LNCaP clone FGC (cell line): Measurements from ENCODE around the gene GJA3.

Experiments used
- DNase-seq: peaks from one replicate; pipeline ENCODE4 v3.0.0-alpha.2; 2011; ENCODE audit warnings: low read depth
- H3K4me3 ChIP-seq: 2 replicates; pipeline ENCODE4 v1.5.1; 2011; ENCODE audit warnings: mild to moderate bottlenecking, low read depth, low read length, control low read depth
- TF ChIP-seq, protein P1 (sequence below): IDR thresholded peaks from 2 replicates; pipeline ENCODE4 v1.5.1; 2012; ENCODE audit warnings: mild to moderate bottlenecking; ENCODE audit not compliant: control insufficient read depth, insufficient read depth; ENCODE audit errors: extremely low read depth

The GJA3 gene

DNA sequence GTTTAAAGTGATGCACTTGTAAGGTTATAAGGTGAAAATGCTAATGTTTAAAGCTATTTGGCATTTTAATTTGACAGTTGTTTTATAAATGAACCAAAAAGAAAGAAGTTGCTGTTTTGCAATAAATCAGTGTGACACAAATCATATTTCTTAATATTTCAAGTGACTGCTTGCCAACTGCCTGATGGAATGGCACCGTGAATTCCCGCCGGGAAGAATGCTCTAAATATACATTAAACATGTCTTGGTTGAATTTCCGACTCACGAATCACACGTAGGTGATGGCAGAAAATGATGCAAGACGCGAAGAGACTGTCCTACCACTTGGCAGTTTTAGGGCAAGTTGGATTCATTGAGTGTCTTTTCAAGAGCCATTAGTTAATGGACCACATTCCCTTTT is 34.9 kb upstream of the GJA3 start:
- DNase-seq, result no peak
- TF ChIP-seq, protein P1, sequence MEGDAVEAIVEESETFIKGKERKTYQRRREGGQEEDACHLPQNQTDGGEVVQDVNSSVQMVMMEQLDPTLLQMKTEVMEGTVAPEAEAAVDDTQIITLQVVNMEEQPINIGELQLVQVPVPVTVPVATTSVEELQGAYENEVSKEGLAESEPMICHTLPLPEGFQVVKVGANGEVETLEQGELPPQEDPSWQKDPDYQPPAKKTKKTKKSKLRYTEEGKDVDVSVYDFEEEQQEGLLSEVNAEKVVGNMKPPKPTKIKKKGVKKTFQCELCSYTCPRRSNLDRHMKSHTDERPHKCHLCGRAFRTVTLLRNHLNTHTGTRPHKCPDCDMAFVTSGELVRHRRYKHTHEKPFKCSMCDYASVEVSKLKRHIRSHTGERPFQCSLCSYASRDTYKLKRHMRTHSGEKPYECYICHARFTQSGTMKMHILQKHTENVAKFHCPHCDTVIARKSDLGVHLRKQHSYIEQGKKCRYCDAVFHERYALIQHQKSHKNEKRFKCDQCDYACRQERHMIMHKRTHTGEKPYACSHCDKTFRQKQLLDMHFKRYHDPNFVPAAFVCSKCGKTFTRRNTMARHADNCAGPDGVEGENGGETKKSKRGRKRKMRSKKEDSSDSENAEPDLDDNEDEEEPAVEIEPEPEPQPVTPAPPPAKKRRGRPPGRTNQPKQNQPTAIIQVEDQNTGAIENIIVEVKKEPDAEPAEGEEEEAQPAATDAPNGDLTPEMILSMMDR, result no peak
- no peak overlapping the region for H3K4me3 ChIP-seq

DNA sequence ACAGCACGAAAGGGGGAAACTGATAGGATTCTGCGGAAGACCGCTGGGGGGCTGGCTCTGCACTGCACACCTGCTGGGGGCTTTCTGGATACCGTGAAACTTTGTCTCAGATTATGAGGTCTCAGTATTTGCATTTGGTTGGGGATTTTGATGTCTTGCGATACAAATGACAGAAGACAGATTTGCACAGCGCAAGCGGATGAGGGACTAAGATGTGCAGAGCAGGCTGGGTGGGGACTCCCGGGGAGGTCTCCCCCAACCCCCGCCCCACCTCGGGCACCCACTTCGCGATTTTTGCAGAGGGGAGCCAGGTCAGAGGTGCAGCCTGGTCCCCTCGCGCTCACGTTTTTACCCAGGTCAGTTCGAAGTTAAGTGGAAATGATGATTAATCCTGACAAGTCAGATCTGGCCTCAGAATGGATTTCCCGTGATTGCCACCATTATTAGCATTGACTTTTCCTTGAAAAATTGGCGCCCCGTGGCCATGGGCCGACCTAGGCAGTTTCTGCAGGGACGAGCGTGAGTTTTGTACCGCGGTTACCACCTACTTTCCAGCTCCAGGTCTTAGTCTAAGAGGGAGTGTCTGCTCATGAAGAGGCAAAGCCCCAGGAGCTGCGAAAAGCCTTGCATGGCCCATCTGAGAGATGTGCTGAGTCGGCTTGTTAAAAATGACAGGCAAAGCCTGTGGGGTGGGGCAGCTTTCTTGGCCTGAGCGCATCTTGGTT is 33.2 kb upstream of the GJA3 start:
- DNase-seq, result no peak
- TF ChIP-seq, protein P1, result no peak
- H3K4me3 ChIP-seq, result no peak overlapping the region

DNA sequence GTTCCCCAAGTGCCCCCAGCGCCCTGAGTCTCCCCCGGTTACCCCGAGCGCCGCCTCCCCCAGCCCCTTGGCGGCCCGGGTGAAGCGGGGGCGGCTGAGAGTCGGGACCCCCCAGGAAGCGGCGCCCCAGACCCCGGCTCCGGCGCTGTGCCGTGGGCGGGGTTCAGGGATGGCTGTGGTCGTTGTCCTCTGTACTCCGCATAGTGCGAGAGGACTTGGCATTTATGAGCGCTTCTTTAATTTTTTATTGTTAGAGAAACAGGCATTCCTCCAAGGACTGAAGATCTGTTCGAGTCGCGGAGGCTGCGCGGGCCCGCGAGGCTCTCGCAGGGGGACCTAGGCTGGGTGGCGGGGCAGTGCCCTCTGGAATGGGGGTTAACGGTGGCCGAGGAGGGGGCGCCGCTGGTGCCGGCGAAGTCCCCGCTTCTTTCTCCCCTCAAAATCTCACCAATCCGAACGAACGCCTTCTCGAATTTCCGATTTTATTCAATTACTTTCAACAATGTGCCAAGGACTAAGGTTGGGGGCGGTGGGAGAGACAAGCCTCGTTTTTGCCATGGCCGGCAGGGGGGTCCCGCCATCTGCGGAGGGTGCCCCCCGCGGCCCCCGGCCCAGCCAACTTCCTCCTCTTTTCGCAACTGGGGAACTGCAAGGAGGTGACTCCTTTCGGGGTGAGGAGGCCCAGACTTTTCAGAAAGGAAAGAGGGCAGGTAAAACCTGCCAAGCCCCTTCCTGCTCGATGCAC is 32.5 kb upstream of the GJA3 start:
- TF ChIP-seq, protein P1, result no peak
- DNase-seq, result no peak
- peak overlapping the region; percentile 43; the same call in 1 of the 2 replicates for H3K4me3 ChIP-seq

DNA sequence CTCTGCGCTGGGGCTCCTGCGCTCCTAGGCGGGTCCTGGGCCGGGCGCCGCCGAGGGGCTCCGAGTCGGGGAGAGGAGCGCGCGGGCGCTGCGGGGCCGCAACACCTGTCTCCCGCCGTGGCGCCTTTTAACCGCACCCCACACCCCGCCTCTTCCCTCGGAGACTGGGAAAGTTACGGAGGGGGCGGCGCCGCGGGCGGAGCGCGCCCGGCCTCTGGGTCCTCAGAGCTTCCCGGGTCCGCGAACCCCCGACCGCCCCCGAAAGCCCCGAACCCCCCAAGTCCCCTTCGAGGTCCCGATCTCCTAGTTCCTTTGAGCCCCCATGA is 31.9 kb upstream of the GJA3 start, which contains the start of gene GJB2:
Gene GJB2, minus strand, starts transcription at position 103 of the 326 bp plus-strand sequence. CDS start 3,357 bp downstream, outside the sequence.
- no peak for DNase-seq
- TF ChIP-seq, protein P1, result no peak
- H3K4me3 ChIP-seq, result peak within 1 kb of the TSS; percentile 43

DNA sequence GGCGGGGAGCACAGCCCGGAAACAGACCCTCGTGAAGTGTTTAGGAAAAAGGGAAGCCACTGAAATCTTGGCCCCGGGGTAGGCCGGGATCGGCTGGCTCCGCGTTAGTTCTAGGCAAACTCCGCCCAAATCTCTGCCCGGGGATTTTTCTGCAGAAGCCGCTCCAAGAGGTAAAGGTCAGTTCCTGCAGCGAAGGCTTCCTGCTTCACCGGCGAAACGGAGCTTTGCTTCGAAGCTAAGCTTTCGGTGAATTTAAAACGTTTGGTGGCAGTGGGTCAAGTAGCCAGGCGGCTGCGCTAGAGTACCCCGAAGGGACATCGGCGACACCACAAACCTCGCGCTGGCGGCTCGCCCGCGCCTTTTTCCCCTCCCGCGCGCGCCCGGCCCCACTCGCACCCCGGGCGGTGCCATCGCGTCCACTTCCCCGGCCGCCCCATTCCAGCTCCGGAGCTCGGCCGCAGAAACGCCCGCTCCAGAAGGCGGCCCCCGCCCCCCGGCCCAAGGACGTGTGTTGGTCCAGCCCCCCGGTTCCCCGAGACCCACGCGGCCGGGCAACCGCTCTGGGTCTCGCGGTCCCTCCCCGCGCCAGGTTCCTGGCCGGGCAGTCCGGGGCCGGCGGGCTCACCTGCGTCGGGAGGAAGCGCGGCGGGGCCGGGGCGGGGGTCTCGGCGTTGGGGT is 31.4 kb upstream of the GJA3 start:
- peak overlapping the region; percentile 43 for H3K4me3 ChIP-seq
- TF ChIP-seq, protein P1, result 0 out of 2 replicates have a peak, but pooled peaks have one; percentile 9
- DNase-seq, result no peak

DNA sequence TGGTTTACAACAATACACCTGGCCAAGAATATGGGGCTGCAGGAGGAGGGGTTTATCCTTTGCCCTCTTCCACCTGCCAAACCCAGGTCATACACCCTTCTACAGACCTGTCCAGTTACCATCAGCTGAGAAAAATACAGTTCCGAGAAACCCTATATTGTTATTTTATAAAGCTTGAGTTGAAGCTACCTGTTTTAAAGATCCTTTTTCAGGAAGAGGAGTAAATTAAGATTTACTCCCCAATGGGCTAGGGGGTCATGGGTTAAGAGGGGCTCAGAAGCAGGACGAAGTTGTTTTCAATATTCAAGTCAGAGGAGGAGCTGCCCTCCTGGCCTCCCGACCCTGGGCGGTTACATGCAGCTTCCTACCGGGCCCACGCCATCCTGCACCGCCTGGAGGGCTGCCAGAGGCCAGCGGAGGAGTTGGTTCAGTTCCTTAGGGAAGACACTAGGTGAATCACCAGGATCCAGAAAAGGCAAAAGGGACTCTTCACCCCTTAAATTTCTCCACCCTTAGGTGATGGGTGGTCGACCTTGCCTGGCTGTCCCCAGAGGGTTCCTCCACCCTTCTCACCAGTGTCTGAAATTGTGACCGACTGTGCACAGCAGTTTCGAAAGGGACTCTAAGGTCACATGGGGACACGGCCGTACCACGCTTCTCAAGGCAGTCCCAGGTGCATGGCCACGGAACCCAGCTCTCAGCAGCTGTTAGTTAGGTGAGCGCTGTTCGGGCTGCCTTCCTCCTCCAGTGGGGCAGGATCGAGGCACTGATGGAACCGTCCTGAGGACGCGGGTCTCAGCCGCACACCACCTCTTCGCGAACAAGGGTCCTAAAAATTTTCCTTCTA is 30.7 kb upstream of the GJA3 start:
- TF ChIP-seq, protein P1, result no peak
- no peak for DNase-seq
- peak overlapping the region; percentile 43; the same call in 1 of the 2 replicates for H3K4me3 ChIP-seq
